ENCODE data around the gene KIF26B. TPM values are rescaled to one million over a fixed set of nuclear protein-coding genes. Genes with fewer than 3 reads are reported as not detected.

The KIF26B gene
- total RNA-seq, 4 donors from 2014 or later = 0.90 to 2.0 (median 1.5) TPM

- Histone ChIP-seq H3K27ac (no peak overlapping the region), H3K36me3 (no peaks in the 10 kb centered on the region), H3K4me1 (peaks cover 0 to 14% (median 2%) of the 10 kb centered on the region in 4 donors), H3K9me3 (no peaks in the 10 kb centered on the region), H3K4me3 (no peak overlapping the region), H3K27me3 (peaks cover 0 to 29% of the 10 kb centered on the region in 2 donors)
- 59 to 62% methylated on average over 8 of the region's 8 CpGs for WGBS, 2 donors
- no peak for TF ChIP-seq POLR2A (IDR thresholded peaks at IDR 0.05)
- TF ChIP-seq CTCF (IDR thresholded peaks at IDR 0.05) = no peak
- no peak for TF ChIP-seq EP300 (IDR thresholded peaks at IDR 0.05)
- DNase-seq (ENCODE audit: low spot score in 2 of 2) = no peak
Observed at GRCh38 chr1:245161866-245162265, 7.1 kb downstream of the KIF26B start.

GRCh38 chr1:245166471-245166885 lies 11.7 kb downstream of the KIF26B start:
- Histone ChIP-seq H3K27ac (no peak overlapping the region), H3K9me3 (no peaks in the 10 kb centered on the region), H3K36me3 (no peaks in the 10 kb centered on the region), H3K4me1 (peaks cover 0 to 12% (median 0%) of the 10 kb centered on the region in 4 donors), H3K4me3 (peak overlapping the region in 1 of 4 donors; percentile 27), H3K27me3 (peaks cover 0 to 26% of the 10 kb centered on the region in 2 donors)
- 22% methylated on average over 10 of the region's 10 CpGs for WGBS, 2 donors
- TF ChIP-seq CTCF (IDR thresholded peaks at IDR 0.05) (no peak), EP300 (IDR thresholded peaks at IDR 0.05) (no peak), POLR2A (IDR thresholded peaks at IDR 0.05) (no peak)
- no peak for DNase-seq (ENCODE audit: low spot score in 2 of 2)

GRCh38 chr1:245168086-245168485 lies 13.3 kb downstream of the KIF26B start:
- Histone ChIP-seq H3K27me3 (peaks cover 0 to 26% of the 10 kb centered on the region in 2 donors), H3K4me1 (peaks cover 0 to 12% (median 0%) of the 10 kb centered on the region in 4 donors), H3K4me3 (no peak overlapping the region), H3K27ac (no peak overlapping the region), H3K9me3 (peaks cover 0 to 6% (median 0%) of the 10 kb centered on the region in 4 donors), H3K36me3 (no peaks in the 10 kb centered on the region)
- TF ChIP-seq EP300 (IDR thresholded peaks at IDR 0.05) (no peak), POLR2A (IDR thresholded peaks at IDR 0.05) (no peak), CTCF (IDR thresholded peaks at IDR 0.05) (no peak)
- DNase-seq (ENCODE audit: low spot score in 2 of 2) = no peak
- WGBS, 2 donors = 45 to 50% methylated on average over 12 to 13 of the region's 13 CpGs

GRCh38 chr1:245168906-245169305 lies 14.1 kb downstream of the KIF26B start:
- H3K4me3 ChIP-seq = no peak overlapping the region
- peaks cover 0 to 6% (median 0%) of the 10 kb centered on the region in 4 donors for H3K9me3 ChIP-seq
- peaks cover 0 to 12% (median 0%) of the 10 kb centered on the region in 4 donors for H3K4me1 ChIP-seq
- TF ChIP-seq EP300 (IDR thresholded peaks at IDR 0.05) = no peak
- no peak for TF ChIP-seq CTCF (IDR thresholded peaks at IDR 0.05)
- TF ChIP-seq POLR2A (IDR thresholded peaks at IDR 0.05) = no peak
- H3K27ac ChIP-seq = no peak overlapping the region
- no peak for DNase-seq (ENCODE audit: low spot score in 2 of 2)
- no peaks in the 10 kb centered on the region for H3K36me3 ChIP-seq
- 58 to 62% methylated on average over 7 of the region's 7 CpGs for whole genome bisulfite sequencing, 2 donors
- peaks cover 0 to 26% of the 10 kb centered on the region in 2 donors for H3K27me3 ChIP-seq

GRCh38 chr1:245169376-245169775 lies 14.6 kb downstream of the KIF26B start:
- TF ChIP-seq POLR2A (IDR thresholded peaks at IDR 0.05) = no peak
- TF ChIP-seq EP300 (IDR thresholded peaks at IDR 0.05) = no peak
- no peaks in the 10 kb centered on the region for H3K36me3 ChIP-seq
- peaks cover 0 to 6% (median 0%) of the 10 kb centered on the region in 4 donors for H3K9me3 ChIP-seq
- DNase-seq (ENCODE audit: low spot score in 2 of 2) = no peak
- peaks cover 0 to 26% of the 10 kb centered on the region in 2 donors for H3K27me3 ChIP-seq
- no peak overlapping the region for H3K27ac ChIP-seq
- peaks cover 0 to 12% (median 0%) of the 10 kb centered on the region in 4 donors for H3K4me1 ChIP-seq
- 35 to 46% methylated on average over 7 of the region's 7 CpGs for WGBS, 2 donors
- no peak overlapping the region for H3K4me3 ChIP-seq

Measured in tibial nerve (tissue), 4 donors.